ENCODE measurements around the gene EPHB1.
"Not testable (repeated sequence)": the region's sequence is repeated elsewhere in the genome, so short reads cannot be mapped to it uniquely, and the experiment has no call there.

Gene EPHB1

GRCh38 chr3:135017003-135017893, 222.2 kb downstream of the EPHB1 start:
- DNase-seq = no peak

- no peak for DNase-seq
Measured at GRCh38 chr3:135018149-135018923, 223.3 kb downstream of the EPHB1 start.

- DNase-seq = no peak
Measured at GRCh38 chr3:135020181-135020580, 225.1 kb downstream of the EPHB1 start.

GRCh38 chr3:135023996-135024658, 229.1 kb downstream of the EPHB1 start:
- DNase-seq = no peak

GRCh38 chr3:135030768-135031615, 235.9 kb downstream of the EPHB1 start:
- not testable (repeated sequence) for DNase-seq

GRCh38 chr3:135033737-135034136, 238.7 kb downstream of the EPHB1 start:
- no peak for DNase-seq

GRCh38 chr3:135034291-135034768, 239.3 kb downstream of the EPHB1 start:
- DNase-seq = no peak

- no peak for DNase-seq
Measured at GRCh38 chr3:135034891-135035440, 239.9 kb downstream of the EPHB1 start.

- no peak for DNase-seq
Measured at GRCh38 chr3:135038186-135038585, 243.1 kb downstream of the EPHB1 start.

GRCh38 chr3:135039536-135039935, 244.5 kb downstream of the EPHB1 start:
- not testable (repeated sequence) for DNase-seq

- no peak for DNase-seq
Measured at GRCh38 chr3:135040321-135041240, 245.5 kb downstream of the EPHB1 start.

- no peak for DNase-seq
Measured at GRCh38 chr3:135041601-135042000, 246.5 kb downstream of the EPHB1 start.

- DNase-seq = no peak
Measured at GRCh38 chr3:135047061-135047460, 252.0 kb downstream of the EPHB1 start.

- DNase-seq = no peak
Measured at GRCh38 chr3:135050536-135050935, 255.5 kb downstream of the EPHB1 start.

- DNase-seq = no peak
Measured at GRCh38 chr3:135051409-135051973, 256.4 kb downstream of the EPHB1 start.

- DNase-seq = no peak
Measured at GRCh38 chr3:135055449-135055848, 260.4 kb downstream of the EPHB1 start.

- DNase-seq = no peak
Measured at GRCh38 chr3:135056084-135056730, 261.1 kb downstream of the EPHB1 start.

GRCh38 chr3:135056733-135057310, 261.8 kb downstream of the EPHB1 start:
- DNase-seq = no peak

GRCh38 chr3:135057996-135058395, 262.9 kb downstream of the EPHB1 start:
- DNase-seq = no peak

GRCh38 chr3:135059580-135059979, 264.5 kb downstream of the EPHB1 start:
- no peak for DNase-seq
